GM12801 (cell line): Measurements from ENCODE around the gene MME.

Experiments
- TF ChIP-seq, protein P1 (sequence below): IDR thresholded peaks from one replicate; pipeline ENCODE4 v1.5.1; 2011; ENCODE audit warnings: control low read depth; ENCODE audit not compliant: insufficient read length; ENCODE audit errors: extremely low read depth

MME gene

DNA sequence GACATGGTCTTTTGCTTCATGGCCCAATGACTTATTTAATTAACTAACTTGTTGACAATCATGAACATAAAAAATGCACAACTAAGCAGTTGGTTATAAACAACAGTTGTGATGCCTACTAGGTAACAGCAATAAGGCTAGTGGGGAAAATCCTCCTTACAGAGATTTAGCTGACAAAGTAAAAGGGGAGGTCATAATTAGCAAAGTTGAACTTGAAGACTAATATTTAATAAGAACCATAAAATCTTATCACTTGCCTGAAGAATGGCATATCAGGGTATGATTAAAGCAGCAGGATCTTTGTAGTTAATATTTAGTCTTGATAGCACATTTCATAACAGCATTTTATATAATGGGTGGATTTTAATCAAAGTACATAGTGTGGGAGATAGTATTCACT lies 84.2 kb downstream of the MME start:
- TF ChIP-seq, protein P1, sequence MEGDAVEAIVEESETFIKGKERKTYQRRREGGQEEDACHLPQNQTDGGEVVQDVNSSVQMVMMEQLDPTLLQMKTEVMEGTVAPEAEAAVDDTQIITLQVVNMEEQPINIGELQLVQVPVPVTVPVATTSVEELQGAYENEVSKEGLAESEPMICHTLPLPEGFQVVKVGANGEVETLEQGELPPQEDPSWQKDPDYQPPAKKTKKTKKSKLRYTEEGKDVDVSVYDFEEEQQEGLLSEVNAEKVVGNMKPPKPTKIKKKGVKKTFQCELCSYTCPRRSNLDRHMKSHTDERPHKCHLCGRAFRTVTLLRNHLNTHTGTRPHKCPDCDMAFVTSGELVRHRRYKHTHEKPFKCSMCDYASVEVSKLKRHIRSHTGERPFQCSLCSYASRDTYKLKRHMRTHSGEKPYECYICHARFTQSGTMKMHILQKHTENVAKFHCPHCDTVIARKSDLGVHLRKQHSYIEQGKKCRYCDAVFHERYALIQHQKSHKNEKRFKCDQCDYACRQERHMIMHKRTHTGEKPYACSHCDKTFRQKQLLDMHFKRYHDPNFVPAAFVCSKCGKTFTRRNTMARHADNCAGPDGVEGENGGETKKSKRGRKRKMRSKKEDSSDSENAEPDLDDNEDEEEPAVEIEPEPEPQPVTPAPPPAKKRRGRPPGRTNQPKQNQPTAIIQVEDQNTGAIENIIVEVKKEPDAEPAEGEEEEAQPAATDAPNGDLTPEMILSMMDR: no peak

DNA sequence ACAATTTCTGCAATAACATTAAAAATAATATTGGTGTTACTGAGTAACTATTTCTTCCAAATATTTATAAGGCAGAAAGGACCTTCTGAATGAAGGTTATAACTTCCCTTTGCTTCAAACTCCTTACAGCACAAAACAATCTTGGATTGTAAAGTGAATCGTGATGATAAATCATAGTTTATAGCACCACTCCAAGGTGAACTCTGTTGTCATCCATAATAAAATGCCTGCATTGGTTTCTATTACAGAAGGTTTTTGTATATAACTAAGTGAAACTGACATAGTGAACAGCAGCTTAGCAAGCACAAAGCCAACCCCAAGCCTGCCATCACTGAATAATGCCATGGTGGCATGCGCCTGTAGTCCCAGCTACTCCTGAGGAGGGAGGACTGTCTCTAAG lies 86.3 kb downstream of the MME start:
- TF ChIP-seq, protein P1: no peak

DNA sequence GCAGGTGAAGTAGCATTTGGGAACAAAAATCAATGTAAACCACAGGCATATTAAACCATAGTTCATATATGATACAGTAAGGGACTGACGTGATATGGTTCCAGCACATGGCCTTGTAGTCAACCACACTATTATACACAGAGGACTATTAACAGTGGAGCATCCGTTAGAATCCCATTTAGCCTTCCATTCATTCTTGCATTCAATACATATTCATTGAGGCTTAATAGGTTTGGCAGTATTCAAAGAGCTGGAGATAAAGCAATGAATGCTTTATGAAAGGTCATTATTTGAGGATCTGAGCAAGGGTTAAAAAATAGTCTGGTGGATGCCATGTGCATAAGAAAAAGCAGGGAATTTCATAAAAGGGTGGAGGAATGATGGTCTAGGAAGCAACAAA lies 89.1 kb downstream of the MME start:
- TF ChIP-seq, protein P1: no peak

DNA sequence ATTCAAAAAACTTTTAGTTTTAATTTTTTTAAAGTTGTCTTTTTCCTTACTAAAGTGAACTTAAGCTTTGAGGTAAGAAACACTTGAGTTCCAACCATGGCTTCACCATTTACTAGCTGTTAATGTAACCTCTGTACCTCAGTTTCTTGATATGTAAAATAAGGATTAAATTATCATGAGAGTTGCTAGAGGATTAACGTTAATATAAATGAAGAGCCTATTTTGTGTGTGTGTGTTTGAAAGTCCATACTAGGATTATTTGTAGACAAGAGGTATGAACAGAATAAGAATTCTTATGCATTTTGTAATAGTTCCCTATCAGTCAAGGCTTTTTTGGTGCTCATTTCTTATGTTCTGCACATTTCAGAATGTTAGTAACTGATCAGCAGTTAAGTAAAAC lies 93.7 kb downstream of the MME start:
- TF ChIP-seq, protein P1: no peak

DNA sequence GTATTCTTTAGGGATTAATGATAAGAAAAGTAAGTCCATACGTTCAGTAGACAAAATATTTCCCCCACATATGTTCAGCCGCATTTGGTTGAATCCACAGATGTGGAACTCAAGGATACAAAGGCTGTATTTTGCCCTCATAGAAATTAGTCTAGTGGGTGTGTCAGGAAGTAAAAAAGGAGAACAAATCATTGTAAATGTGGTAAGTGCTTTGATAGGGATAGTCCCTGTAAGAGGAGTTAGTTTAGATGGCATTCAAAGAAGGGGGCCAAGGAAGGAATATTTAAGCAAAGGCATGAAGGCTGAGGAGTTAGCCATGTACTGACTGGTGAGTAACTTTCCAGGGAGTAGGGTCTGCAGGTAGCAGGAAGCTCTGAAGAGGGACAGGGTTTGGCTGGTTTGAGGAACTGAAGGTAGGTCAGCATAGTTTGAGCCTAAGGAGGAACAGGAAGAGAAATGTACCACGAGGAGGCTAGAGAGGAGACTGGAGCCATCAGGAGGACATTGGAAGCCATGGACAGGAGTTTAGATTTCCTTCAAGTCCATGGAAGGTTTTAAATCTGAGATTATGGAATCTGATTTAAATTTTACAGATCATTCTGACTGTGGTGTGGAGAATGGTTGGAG lies 98.8 kb downstream of the MME start:
- TF ChIP-seq, protein P1: no peak

DNA sequence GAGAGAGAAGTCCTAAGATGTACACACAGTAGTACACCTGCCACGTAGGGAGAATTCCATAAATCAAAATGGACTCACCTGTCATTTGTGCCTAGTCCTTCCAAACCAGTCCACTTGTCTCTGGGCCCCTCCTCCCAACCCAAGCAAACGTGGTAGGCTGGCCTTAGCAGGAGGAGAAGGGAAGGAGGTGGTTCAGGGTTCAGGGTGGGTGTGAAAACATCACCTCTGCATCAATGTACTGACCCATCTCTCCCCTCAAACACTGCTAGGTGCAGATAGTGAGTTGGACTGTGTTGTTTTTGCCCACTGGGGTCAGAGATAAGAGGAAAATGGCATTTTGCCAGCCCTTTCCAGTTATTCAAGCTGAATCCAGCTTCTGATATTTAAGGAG lies 99.3 kb downstream of the MME start:
- TF ChIP-seq, protein P1: no peak

DNA sequence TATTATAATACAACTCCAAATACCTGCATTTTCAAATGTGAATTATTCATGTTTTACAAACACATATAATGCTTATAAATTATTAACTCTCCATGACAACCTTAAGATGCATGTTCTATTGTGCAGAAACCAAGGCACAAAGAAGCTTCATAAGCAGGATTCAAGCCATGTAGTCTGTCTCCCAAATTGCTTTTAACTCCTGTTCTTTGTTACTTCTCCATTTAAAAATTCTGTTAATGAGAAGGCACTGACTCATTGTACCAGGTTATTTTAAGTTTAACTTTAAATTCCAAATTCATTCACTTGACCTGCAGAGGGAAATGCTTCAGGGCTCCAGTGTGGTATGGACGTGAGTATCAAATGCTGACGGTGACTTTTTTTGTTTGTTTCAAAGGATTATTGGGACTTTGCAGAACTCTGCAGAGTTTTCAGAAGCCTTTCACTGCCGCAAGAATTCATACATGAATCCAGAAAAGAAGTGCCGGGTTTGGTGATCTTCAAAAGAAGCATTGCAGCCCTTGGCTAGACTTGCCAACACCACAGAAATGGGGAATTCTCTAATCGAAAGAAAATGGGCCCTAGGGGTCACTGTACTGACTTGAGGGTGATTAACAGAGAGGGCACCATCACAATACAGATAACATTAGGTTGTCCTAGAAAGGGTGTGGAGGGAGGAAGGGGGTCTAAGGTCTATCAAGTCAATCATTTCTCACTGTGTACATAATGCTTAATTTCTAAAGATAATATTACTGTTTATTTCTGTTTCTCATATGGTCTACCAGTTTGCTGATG lies 100.0 kb downstream of the MME start:
- TF ChIP-seq, protein P1: no peak
